Bronchial epithelial cell (primary cell): ENCODE results near the gene TIMM22. TPM values are rescaled to one million over a fixed set of nuclear protein-coding genes. Genes with fewer than 3 reads are reported as not detected.

Source experiments
- DNase-seq: peaks from one replicate; pipeline ENCODE4 v3.0.0-alpha.2; 2010; ENCODE audit warnings: low read depth
- FAIRE-seq: peaks from 2 replicates; lab custom pipeline; 2011; peaks lifted over from hg19 to GRCh38; lab: Jason Lieb, UNC
- H3K27me3 ChIP-seq: 2 replicates; pipeline ENCODE4 v1.5.1; 2011; ENCODE audit warnings: low read length; ENCODE audit not compliant: control insufficient read depth, insufficient read depth
- H3K36me3 ChIP-seq: 2 replicates; pipeline ENCODE4 v1.5.1; 2011; ENCODE audit warnings: low read length; ENCODE audit not compliant: control insufficient read depth, insufficient read depth
- H3K4me3 ChIP-seq: 2 replicates; pipeline ENCODE4 v1.5.1; 2011; ENCODE audit warnings: mild to moderate bottlenecking, low read depth, low read length, control low read depth
- CTCF ChIP-seq: IDR thresholded peaks from 2 replicates; pipeline ENCODE4 v1.5.1; 2011; ENCODE audit warnings: mild to moderate bottlenecking, moderate library complexity, low read length, control low read depth, inconsistent platforms; ENCODE audit not compliant: insufficient read depth, severe bottlenecking
- total RNA-seq: library from RNA; depleted of rRNA; stranded (reverse); fragments of >200 nt; gene quantifications from 2 replicates; pipeline ENCODE4 v1.2.1, GENCODE V29; 2014

The TIMM22 gene
- total RNA-seq, 1 donor from 2014 or later = 16.3 TPM

DNA sequence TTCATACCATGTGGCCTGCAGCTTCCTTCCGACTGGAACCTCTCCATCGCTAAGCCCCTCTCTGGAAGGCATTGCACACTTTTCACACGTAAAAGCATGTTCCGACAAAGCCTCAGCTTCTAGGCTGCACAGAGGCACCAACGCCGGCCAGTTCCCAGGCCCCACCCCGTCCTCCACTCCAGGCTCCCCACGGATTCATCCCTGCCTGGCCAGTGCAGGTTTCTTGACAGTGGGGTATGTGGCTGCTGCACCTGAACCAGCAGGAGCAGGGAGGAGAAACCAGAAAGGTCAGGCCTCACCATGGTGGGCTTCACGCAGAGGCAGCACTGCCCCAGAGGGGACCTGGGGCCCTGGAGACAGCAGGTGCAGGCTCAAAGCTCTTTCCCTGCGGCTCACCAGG is 14.2 kb downstream of the TIMM22 start:
- TF ChIP-seq CTCF = no peak
- Histone ChIP-seq H3K36me3 (peaks cover 11% of the 10 kb centered on the region), H3K4me3 (no peak overlapping the region), H3K27me3 (no peaks in the 10 kb centered on the region)
- DNase-seq (no peak), FAIRE-seq (no peak)

DNA sequence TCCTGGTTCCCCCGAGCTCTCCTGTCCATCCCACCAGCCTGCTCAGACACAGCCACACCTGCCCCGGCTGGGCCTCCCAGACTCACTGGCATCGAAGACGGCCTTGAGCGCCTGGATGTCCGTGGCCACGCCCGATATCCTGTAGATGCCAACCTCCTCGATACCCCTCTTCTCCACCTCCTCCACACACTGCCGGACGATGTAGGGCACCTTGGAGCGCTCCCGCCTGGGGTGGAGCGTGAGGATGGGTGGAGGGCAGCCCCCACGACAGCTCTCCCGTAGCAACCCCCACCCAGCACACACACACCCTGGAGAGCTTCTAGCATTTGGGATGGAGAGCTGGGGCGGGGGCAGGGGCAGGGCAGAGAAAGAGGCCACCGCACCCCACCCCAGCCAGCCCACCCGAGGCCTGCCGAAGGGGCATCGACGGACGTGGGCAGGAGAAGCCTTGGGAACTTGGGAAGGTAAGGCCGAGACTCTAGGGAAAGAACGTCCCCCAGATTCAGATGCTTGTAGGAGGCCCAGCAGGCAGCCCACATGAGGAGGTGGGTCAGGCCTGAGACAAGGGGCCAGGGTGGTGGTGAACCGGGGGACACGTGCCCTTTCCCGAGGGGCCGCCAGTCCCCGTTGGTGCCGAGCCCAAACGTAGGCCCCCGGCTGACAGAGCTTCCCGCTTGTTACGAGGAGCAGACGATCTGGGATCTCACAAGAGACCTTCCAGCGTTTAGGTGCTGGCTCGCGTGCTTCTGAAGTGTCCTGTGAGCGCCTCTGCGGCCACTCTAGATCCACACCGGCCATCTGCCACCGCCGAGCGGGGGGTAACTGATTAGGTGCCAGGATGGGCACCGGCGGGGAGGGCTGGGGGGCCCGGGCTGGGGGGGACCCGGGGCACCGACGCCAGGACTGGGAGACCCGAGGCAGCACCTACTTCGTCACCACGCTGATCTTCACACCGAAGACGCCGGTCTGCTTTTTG is 15.1 kb downstream of the TIMM22 start:
- H3K36me3 ChIP-seq = peaks cover 9% of the 10 kb centered on the region
- H3K4me3 ChIP-seq = no peak overlapping the region
- FAIRE-seq = no peak
- H3K27me3 ChIP-seq = no peaks in the 10 kb centered on the region
- no peak for DNase-seq
- TF ChIP-seq CTCF = no peak

DNA sequence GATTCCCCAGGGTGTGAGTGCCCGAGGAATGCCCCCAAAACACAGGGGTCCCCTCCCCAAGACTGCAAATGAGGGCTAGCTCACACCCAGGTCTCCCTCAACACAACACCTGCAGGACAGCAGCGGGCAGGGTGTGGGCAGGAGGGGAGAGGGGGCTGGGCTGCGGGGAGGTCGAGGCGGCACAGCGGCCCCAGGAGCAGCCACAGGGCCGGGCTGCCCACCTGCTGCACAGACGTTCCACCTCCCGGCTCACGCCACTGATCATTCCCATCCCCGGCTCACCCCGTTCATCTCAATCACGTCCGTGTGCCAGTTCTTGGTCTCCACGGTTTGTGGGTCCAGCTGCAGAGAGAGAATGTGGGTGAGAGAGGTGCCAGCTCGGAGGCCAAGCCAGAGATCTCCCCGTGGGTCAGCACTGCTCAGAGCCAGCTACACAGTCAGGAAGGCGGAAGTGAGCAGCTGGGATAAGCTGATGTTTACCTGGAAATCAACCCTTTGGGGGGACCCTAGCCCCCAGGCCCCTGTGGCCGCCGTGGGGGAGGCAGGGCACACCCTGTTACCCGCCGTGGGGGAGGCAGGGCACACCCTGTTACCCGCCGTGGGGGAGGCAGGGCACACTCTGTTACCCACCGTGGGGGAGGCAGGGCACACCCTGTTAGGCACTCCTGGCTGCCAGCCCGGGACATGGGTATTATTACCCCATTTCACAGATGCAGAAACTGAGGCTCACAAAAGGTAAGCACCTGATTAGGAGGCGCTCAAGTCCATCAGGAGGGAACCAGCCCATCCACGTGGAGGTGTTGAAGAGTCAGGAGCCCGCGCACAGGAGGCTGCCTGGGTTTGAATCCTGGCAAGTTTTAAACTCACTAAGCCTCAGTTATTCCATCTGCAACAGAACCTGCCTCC is 16.1 kb downstream of the TIMM22 start:
- DNase-seq (no peak), FAIRE-seq (no peak)
- H3K36me3 ChIP-seq = peaks cover 7% of the 10 kb centered on the region

GRCh38 chr17:1013729-1014090 is 16.8 kb downstream of the TIMM22 start:
- DNase-seq (no peak), FAIRE-seq (no peak)
- H3K4me3 ChIP-seq = no peak overlapping the region
- TF ChIP-seq CTCF = no peak
- no peaks in the 10 kb centered on the region for H3K27me3 ChIP-seq
- H3K36me3 ChIP-seq = peaks cover 7% of the 10 kb centered on the region

More for the DNA sequence above, 16.1 kb downstream of the TIMM22 start:
- Histone ChIP-seq H3K27me3 (no peaks in the 10 kb centered on the region), H3K4me3 (no peak overlapping the region)
- no peak for TF ChIP-seq CTCF

DNA sequence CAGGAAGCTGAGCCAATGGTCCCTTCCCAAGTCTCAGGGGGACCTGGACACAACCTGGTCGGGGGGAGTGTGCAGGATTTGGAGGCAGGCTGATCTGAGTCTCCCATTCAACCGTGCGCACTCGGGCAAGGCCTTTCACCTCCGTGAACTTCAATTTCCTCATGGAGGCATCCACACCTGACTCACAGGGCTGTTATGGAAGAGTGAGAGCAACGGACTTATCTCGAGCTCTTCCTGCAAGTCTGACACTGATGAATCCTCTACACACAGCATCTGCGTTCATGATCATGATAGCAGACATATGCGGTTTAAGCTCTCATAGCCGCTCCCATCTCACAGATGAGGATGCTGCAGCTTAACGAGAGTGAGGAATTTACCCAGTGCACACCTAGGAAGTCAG is 21.6 kb downstream of the TIMM22 start:
- Histone ChIP-seq H3K4me3 (no peak overlapping the region), H3K36me3 (peaks cover 4% of the 10 kb centered on the region), H3K27me3 (no peaks in the 10 kb centered on the region)
- DNase-seq (no peak), FAIRE-seq (peak; percentile 64)
- TF ChIP-seq CTCF = no peak
